Esophagus squamous epithelium (tissue), 4 donors: Measurements from ENCODE around the gene LRRC18.

Source experiments
- CTCF ChIP-seq, 6 experiments: fragments of 450-650 bp in 4 of 6; fragments of 200-600 bp in 2 of 6; sonication (generic) in 2 of 6; IDR thresholded peaks; one replicate each; pipeline ENCODE4 v1.5.1; 2016 to 2019; ENCODE audit warnings: antibody characterized with exemption in 6 of 6, mild to moderate bottlenecking in 4 of 6, moderate library complexity in 4 of 6
- POLR2A ChIP-seq, 4 donors: fragments of 450-650 bp; IDR thresholded peaks; one replicate each; pipeline ENCODE4 v1.6.1; 2017; ENCODE audit warnings: antibody characterized with exemption in 4 of 4, mild to moderate bottlenecking in 4 of 4, moderate library complexity in 3 of 4

GRCh38 chr10:48872234-48872633 is 67.4 kb downstream of the LRRC18 start:
- TF ChIP-seq CTCF (IDR thresholded peaks at IDR 0.05) (no peak), POLR2A (IDR thresholded peaks at IDR 0.05) (no peak)
